GM10248 (cell line): ENCODE data around the gene STOML3.
A peak's percentile ranks its signal among the peaks of the same experiment; 100 is the strongest.

Source experiments
- CTCF ChIA-PET: fragments of 300-600 bp; sonication (Branson Sonifier 250); formaldehyde crosslinking; extraction: SDS; loops from one replicate; lab custom pipeline; 2021; ENCODE audit warnings: antibody characterized with exemption; lab: Yijun Ruan, JAX
- POLR2A ChIA-PET: fragments of 350-650 bp; sonication (Branson Sonifier 250); formaldehyde crosslinking; extraction: SDS; loops from one replicate; lab custom pipeline; 2020; ENCODE audit warnings: antibody characterized with exemption; lab: Yijun Ruan, JAX
- DNase-seq: peaks from one replicate; pipeline ENCODE4 v3.0.0; 2012; ENCODE audit errors: extremely low spot score
- TF ChIP-seq, protein P1 (sequence below): IDR thresholded peaks from 2 replicates; pipeline ENCODE4 v1.5.1; 2012; ENCODE audit warnings: mild to moderate bottlenecking, low read depth; ENCODE audit errors: extremely low read depth, missing control alignments, control extremely low read depth

The STOML3 gene

DNA sequence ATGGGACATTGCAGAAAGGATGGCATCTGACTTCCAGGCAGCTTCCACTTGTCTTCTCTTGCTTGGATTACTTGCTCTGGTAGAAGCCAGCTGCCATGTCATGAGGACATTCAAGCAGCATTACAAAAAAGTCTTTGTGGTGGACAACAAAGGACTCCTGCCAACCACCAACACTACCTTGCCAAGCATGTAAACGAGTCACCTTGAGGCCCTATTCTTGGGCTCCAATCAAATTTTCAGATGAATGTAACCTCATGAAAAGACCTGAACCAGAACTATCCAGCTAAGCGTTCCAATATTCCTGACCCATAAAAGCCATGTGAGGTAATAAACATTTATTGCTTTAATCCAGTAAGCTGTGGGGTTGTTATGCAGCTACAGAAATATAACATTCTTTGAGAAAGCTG, 34.8 kb upstream of the STOML3 start:
- ChIA-PET POLR2A (interaction anchor here (0.5 kb wide), 1 partner anchor 25 kb away, joined by 3 read pairs; no protein-coding TSS in a partner anchor), CTCF (interaction anchor here (1.5 to 1.9 kb wide), 2 partner anchors 9 to 14 kb away, joined by 4 to 10 read pairs; no protein-coding TSS in a partner anchor)

DNA sequence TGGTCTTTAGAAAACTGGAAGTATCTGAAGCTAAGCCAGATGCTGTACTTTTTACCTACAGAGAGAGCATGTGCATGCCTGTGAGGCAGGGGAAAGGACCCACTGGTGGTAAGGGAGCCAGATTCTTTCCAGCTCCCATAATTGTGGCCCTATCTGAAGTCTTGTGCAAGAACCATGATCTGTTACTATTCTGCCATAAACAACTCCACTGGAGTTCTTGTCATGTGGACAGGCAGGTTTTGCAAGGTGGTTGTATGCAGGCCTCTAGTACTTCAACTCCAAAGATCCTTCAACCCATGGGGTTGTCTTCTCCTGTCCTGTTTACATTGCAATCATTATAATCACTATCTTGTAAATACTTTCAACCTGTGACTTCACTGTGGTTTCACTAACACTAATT, 33.1 kb upstream of the STOML3 start:
- CTCF ChIA-PET = interaction anchor here (1.2 to 1.3 kb wide), 2 partner anchors 9 to 11 kb away, joined by 4 to 5 read pairs; no protein-coding TSS in a partner anchor
- POLR2A ChIA-PET = no interaction called here
- TF ChIP-seq, protein P1, sequence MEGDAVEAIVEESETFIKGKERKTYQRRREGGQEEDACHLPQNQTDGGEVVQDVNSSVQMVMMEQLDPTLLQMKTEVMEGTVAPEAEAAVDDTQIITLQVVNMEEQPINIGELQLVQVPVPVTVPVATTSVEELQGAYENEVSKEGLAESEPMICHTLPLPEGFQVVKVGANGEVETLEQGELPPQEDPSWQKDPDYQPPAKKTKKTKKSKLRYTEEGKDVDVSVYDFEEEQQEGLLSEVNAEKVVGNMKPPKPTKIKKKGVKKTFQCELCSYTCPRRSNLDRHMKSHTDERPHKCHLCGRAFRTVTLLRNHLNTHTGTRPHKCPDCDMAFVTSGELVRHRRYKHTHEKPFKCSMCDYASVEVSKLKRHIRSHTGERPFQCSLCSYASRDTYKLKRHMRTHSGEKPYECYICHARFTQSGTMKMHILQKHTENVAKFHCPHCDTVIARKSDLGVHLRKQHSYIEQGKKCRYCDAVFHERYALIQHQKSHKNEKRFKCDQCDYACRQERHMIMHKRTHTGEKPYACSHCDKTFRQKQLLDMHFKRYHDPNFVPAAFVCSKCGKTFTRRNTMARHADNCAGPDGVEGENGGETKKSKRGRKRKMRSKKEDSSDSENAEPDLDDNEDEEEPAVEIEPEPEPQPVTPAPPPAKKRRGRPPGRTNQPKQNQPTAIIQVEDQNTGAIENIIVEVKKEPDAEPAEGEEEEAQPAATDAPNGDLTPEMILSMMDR = no peak
- no peak for DNase-seq

More for the DNA sequence above, 34.8 kb upstream of the STOML3 start:
- TF ChIP-seq, protein P1 = no peak
- DNase-seq = no peak

DNA sequence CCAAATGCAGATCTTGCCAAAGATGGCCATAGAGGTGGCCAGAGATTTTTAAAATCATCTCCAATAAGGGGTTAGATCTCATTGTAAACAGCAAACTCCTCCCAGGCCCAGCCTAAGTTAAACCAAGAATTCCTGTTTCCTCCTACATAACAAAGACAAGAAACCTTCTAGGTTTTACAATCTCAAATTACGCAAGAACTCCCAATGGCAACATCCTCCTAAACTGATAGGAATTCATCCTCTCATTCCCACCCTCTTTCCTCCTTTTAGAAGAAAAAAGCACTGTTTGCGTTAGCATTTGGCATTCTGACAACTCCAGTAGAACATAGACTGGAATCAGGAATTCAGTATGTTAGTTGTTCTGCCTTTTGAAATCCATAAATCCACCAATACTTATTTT, 32.7 kb upstream of the STOML3 start:
- DNase-seq = no peak
- POLR2A ChIA-PET = no interaction called here
- CTCF ChIA-PET = interaction anchor here (1.1 to 1.3 kb wide), 3 partner anchors 9 to 13 kb away, joined by 3 to 5 read pairs (median 4); no protein-coding TSS in a partner anchor
- TF ChIP-seq, protein P1 = no peak

GRCh38 chr13:39020853-39021462, 30.3 kb upstream of the STOML3 start:
- POLR2A ChIA-PET = no interaction called here
- TF ChIP-seq, protein P1 = no peak
- DNase-seq = no peak
- CTCF ChIA-PET = interaction anchor here (1.0 to 1.7 kb wide), 5 partner anchors 10 to 625 kb away, joined by 3 to 6 read pairs (median 4); no protein-coding TSS in a partner anchor

- ChIA-PET CTCF (interaction anchor here (0.9 to 2.5 kb wide), 8 partner anchors 10 to 48 kb away, joined by 3 to 11 read pairs (median 4); partner anchors contain the start of gene NHLRC3), POLR2A (no interaction called here)
- TF ChIP-seq, protein P1 = peak; percentile 60
- DNase-seq = peak; percentile 44
Observed at GRCh38 chr13:39016787-39017186, 26.2 kb upstream of the STOML3 start.

DNA sequence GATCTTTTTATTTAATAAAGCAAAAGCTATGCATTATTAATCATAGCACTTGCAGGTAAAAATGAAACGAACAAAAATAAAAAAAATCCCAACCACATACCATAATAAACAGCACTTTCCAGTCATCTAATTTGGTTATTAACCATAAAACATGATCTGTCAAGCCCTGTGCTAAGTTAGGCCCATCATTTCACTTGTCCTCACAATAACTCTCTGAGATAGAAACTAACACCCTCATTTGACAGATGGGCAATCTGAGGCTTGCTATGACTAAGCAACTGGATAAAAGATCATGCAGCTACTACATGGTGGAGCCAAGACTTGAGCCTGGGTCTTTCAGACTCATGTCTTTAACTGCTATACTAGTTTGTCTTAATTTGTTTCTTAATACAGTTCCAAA, 25.5 kb upstream of the STOML3 start:
- CTCF ChIA-PET = interaction anchor here (0.9 to 2.5 kb wide), 7 partner anchors 10 to 47 kb away, joined by 3 to 11 read pairs (median 4); no protein-coding TSS in a partner anchor
- POLR2A ChIA-PET = no interaction called here
- no peak for DNase-seq
- TF ChIP-seq, protein P1 = no peak
